ENCODE data around the gene ATP6V1F. TPM values are rescaled to one million over a fixed set of nuclear protein-coding genes. Genes with fewer than 3 reads are reported as not detected.

Gene ATP6V1F
- total RNA-seq, 1 experiment from 2014 or later, result 115 TPM

DNA sequence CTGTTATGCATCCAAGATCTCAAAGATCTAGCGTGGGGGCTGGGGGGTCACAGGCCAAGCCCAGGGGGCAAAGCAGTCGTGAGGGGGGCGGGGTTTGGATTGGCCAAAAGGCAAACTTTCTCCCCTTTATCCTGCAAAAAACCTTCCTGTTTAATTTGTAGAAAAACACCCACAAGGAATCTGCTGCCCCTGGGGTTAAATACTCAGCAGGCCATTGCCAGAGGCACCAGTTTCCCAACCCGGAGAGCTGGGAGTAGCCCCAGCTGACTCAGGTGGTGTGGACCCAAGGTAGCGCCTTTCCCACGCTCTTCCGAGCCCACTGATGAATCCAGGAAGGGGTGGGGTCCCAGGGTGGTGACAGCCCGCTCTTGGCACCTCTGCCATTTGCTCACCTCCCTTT lies 26.5 kb downstream of the ATP6V1F start:
- Histone ChIP-seq H4K5ac (ENCODE audit: insufficient read length, low read depth, low read length) (no peak overlapping the region), H2BK12ac (ENCODE audit: insufficient read length, low read depth, low read length) (no peak overlapping the region), H4K91ac (ENCODE audit: insufficient read length, low read depth, low read length) (no peak overlapping the region), H3K23me2 (ENCODE audit: insufficient read length, low read depth, low read length, poor library complexity, severe bottlenecking) (peaks cover 9% of the 10 kb centered on the region), H3K56ac (ENCODE audit: insufficient read length, low read depth, low read length) (no peak overlapping the region), H3K18ac (ENCODE audit: insufficient read length, low read depth, low read length) (no peak overlapping the region), H3K27me3 (ENCODE audit: insufficient read depth, low read length) (no peaks in the 10 kb centered on the region), H3K79me1 (ENCODE audit: insufficient read depth, low read depth, low read length, poor library complexity, severe bottlenecking) (no peaks in the 10 kb centered on the region), H3K23ac (ENCODE audit: insufficient read length, low read depth, low read length) (no peak overlapping the region), H2BK5ac (ENCODE audit: insufficient read length, low read length) (no peak overlapping the region), H3K27ac (ENCODE audit: insufficient read length, low read depth, low read length) (no peak overlapping the region), H2BK20ac (ENCODE audit: low read depth, low read length, poor library complexity, severe bottlenecking) (no peak overlapping the region), H2AK5ac (ENCODE audit: insufficient read length, low read length) (no peak overlapping the region), H3K4me1 (ENCODE audit: insufficient read depth, low read length) (no peaks in the 10 kb centered on the region), H3T11ph (ENCODE audit: low read length) (no peak overlapping the region), H3K79me2 (ENCODE audit: insufficient read depth, low read length) (no peaks in the 10 kb centered on the region), H4K8ac (replicated peaks; ENCODE audit: insufficient read length, low read depth, low read length) (no peak overlapping the region), H2AFZ (ENCODE audit: low read length) (no peak overlapping the region), H3K4me2 (ENCODE audit: insufficient read depth, insufficient read length, low read length) (no peak overlapping the region), H3K9me3 (ENCODE audit: control insufficient read depth, low read depth, low read length) (no peaks in the 10 kb centered on the region), H4K20me1 (ENCODE audit: control insufficient read depth, insufficient read depth, insufficient read length) (no peaks in the 10 kb centered on the region), H3K9ac (ENCODE audit: extremely low read depth, insufficient read length, low read length) (no peak overlapping the region), H2BK120ac (ENCODE audit: low read depth, low read length, poor library complexity, severe bottlenecking) (no peak overlapping the region), H3K4ac (ENCODE audit: low read depth, low read length) (no peak overlapping the region), H2BK15ac (ENCODE audit: low read depth, low read length) (no peak overlapping the region), H3K14ac (ENCODE audit: insufficient read depth, low read length) (no peak overlapping the region)
- H3K9me3 Mint-ChIP-seq, result no peaks in the 10 kb centered on the region
- peaks cover 11% of the 10 kb centered on the region for H3K27me3 Mint-ChIP-seq (ENCODE audit: low read depth)
- H3K36me3 Mint-ChIP-seq (ENCODE audit: insufficient read depth in 1 of 3, low read depth in 3 of 3), result no peaks in the 10 kb centered on the region; a peak in 1 of 7 replicates
- H3K4me1 Mint-ChIP-seq, result peaks cover 3 to 5% of the 10 kb centered on the region in 2 experiments; a peak in 3 of 4 replicates
- H3K27ac Mint-ChIP-seq, result peak overlapping the region in 1 of 3 experiments; percentile 44; a peak in 3 of 7 replicates
- no CpG with 5 or more reads among the region's 8 CpGs for WGBS (ENCODE audit: extremely low coverage, insufficient read length, low lambda C conversion rate)
- TF ChIP-seq, protein P1, sequence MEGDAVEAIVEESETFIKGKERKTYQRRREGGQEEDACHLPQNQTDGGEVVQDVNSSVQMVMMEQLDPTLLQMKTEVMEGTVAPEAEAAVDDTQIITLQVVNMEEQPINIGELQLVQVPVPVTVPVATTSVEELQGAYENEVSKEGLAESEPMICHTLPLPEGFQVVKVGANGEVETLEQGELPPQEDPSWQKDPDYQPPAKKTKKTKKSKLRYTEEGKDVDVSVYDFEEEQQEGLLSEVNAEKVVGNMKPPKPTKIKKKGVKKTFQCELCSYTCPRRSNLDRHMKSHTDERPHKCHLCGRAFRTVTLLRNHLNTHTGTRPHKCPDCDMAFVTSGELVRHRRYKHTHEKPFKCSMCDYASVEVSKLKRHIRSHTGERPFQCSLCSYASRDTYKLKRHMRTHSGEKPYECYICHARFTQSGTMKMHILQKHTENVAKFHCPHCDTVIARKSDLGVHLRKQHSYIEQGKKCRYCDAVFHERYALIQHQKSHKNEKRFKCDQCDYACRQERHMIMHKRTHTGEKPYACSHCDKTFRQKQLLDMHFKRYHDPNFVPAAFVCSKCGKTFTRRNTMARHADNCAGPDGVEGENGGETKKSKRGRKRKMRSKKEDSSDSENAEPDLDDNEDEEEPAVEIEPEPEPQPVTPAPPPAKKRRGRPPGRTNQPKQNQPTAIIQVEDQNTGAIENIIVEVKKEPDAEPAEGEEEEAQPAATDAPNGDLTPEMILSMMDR (conservative IDR thresholded peaks at IDR 0.05), result no peak
- no peak overlapping the region for H3K4me3 Mint-ChIP-seq
- DNase-seq, result no peak

Data from H9 (cell line).